GM12878 (cell line): ENCODE results near the gene TTYH3. TPM values are rescaled to one million over a fixed set of nuclear protein-coding genes. Genes with fewer than 3 reads are reported as not detected.

Experiments
- ATAC-seq: fragments of 200-7000 bp; cut with Tn5 transposase; 3 replicates; pipeline ENCODE4 v1.9.1; 2020; ENCODE audit warnings: mild to moderate bottlenecking, moderate library complexity
- BruUV-seq: library from RNA; stranded (reverse); fragments of 400-500 nt; replicated peaks from 2 replicates; lab custom pipeline; 2021; lab: Mats Ljungman, UMichigan
- CTCF ChIA-PET: fragments of 300-600 bp; sonication (Branson Sonifier 250); formaldehyde crosslinking; extraction: SDS; loops from one replicate; lab custom pipeline; 2021; ENCODE audit warnings: inconsistent platforms; lab: Yijun Ruan, JAX
- POLR2A ChIA-PET: fragments of 350-600 bp; formaldehyde crosslinking; extraction: SDS; loops from one replicate; lab custom pipeline; 2021; ENCODE audit warnings: inconsistent platforms; lab: Charles Lee
- RAD21 ChIA-PET: fragments of 300-600 bp; sonication (Branson Sonifier 250); formaldehyde crosslinking; loops from one replicate; lab custom pipeline; 2023; ENCODE audit warnings: antibody characterized with exemption; ENCODE audit not compliant: unreplicated experiment; lab: Charles Lee
- SMC1A ChIA-PET: fragments of 300-600 bp; sonication (Branson Sonifier 250); formaldehyde crosslinking; loops from one replicate; lab custom pipeline; 2023; ENCODE audit not compliant: unreplicated experiment, uncharacterized antibody; lab: Charles Lee
- DNase-seq: peaks from one replicate; pipeline ENCODE4 v3.0.0-alpha.2; 2011; ENCODE audit warnings: low read depth, low spot score
- FAIRE-seq: peaks from 3 replicates; lab custom pipeline; 2011; peaks lifted over from hg19 to GRCh38; lab: Jason Lieb, UNC
- H2AFZ ChIP-seq: 2 replicates; pipeline ENCODE4 v1.6.0; 2011; ENCODE audit warnings: low read depth, low read length, control low read depth; ENCODE audit not compliant: control insufficient read depth
- H3K27ac ChIP-seq: 2 replicates; pipeline ENCODE4 v1.5.1; 2011; ENCODE audit warnings: control low read depth; ENCODE audit not compliant: control insufficient read depth, insufficient read depth
- H3K27me3 ChIP-seq, 2 experiments: replicated peaks in 1 of 2; 2 replicates each; pipeline versions ENCODE4 v1.6.0 to v1.6.1; 2011; ENCODE audit warnings: low read length in 1 of 2; ENCODE audit not compliant: control insufficient read depth in 2 of 2, insufficient read depth in 2 of 2
- H3K36me3 ChIP-seq, 2 experiments: 2 replicates each; pipeline ENCODE4 v1.5.1; 2011; ENCODE audit warnings: low read length in 1 of 2; ENCODE audit not compliant: control insufficient read depth in 2 of 2, insufficient read depth in 2 of 2
- H3K4me1 ChIP-seq: 2 replicates; pipeline ENCODE4 v1.6.1; 2011; ENCODE audit warnings: mild to moderate bottlenecking, low read length, moderate library complexity, mixed read lengths; ENCODE audit not compliant: control insufficient read depth, insufficient read depth
- H3K4me2 ChIP-seq: 2 replicates; pipeline ENCODE4 v1.6.0; 2011; ENCODE audit warnings: control low read depth; ENCODE audit not compliant: control insufficient read depth, insufficient read depth
- H3K4me3 ChIP-seq: fragments of 200-600 bp; sonication (generic); 2 replicates; pipeline ENCODE4 v1.5.1; 2016
- H3K79me2 ChIP-seq: 2 replicates; pipeline ENCODE4 v1.6.0; 2011; ENCODE audit warnings: low read length; ENCODE audit not compliant: control insufficient read depth, insufficient read depth
- H3K9ac ChIP-seq: 2 replicates; pipeline ENCODE4 v1.8.0; 2011; ENCODE audit warnings: low read length, control low read depth, mixed read lengths; ENCODE audit not compliant: control insufficient read depth, insufficient read depth
- H3K9me3 ChIP-seq: replicated peaks from 3 replicates; pipeline ENCODE4 v1.5.1; 2011; ENCODE audit warnings: mild to moderate bottlenecking, low read length; ENCODE audit not compliant: control insufficient read depth, insufficient read depth
- H4K20me1 ChIP-seq: 2 replicates; pipeline ENCODE4 v1.6.0; 2011; ENCODE audit not compliant: control insufficient read depth, insufficient read depth
- ASH2L ChIP-seq: fragments of 300-600, 200-600 bp; sonication (generic); IDR thresholded peaks from 2 replicates; pipeline ENCODE4 v1.6.1; 2017; ENCODE audit warnings: low read depth, mild to moderate bottlenecking, borderline replicate concordance
- BHLHE40 ChIP-seq, 2 experiments: fragments of 450-650 bp in 1 of 2; IDR thresholded peaks; 2 replicates each; pipeline ENCODE4 v1.6.1; 2011 to 2017; ENCODE audit warnings: low read depth in 2 of 2, borderline replicate concordance in 1 of 2, improper control_type of control experiment in 1 of 2, low read length in 1 of 2, mild to moderate bottlenecking in 1 of 2
- CEBPB ChIP-seq, 2 experiments: fragments of 150-350 bp in 1 of 2; IDR thresholded peaks; 2 replicates each; pipeline ENCODE4 v1.6.1; 2012 to 2014; ENCODE audit warnings: low read depth in 2 of 2, low read length in 2 of 2, borderline replicate concordance in 1 of 2, inconsistent platforms in 1 of 2
- HSF1 ChIP-seq: fragments of 150-350 bp; IDR thresholded peaks from 2 replicates; pipeline ENCODE4 v1.6.1; 2014; ENCODE audit warnings: mild to moderate bottlenecking, low read depth, low read length
- IRF4 ChIP-seq: IDR thresholded peaks from 2 replicates; pipeline ENCODE4 v1.6.1; 2011; ENCODE audit warnings: low read depth, low read length
- JUND ChIP-seq: IDR thresholded peaks from 2 replicates; pipeline ENCODE4 v1.6.1; 2012; ENCODE audit warnings: low read depth, mild to moderate bottlenecking, low read length, improper control_type of control experiment, moderate library complexity
- NFYA ChIP-seq: IDR thresholded peaks from 2 replicates; pipeline ENCODE4 v1.6.1; 2011; ENCODE audit warnings: low read depth, mild to moderate bottlenecking, low read length, improper control_type of control experiment, borderline replicate concordance
- NFYB ChIP-seq: IDR thresholded peaks from 2 replicates; pipeline ENCODE4 v1.6.1; 2011; ENCODE audit warnings: low read depth, mild to moderate bottlenecking, low read length, improper control_type of control experiment, moderate library complexity; ENCODE audit not compliant: insufficient read depth
- POLR2A ChIP-seq: IDR thresholded peaks from 2 replicates; pipeline ENCODE4 v1.6.1; 2011; ENCODE audit warnings: low read depth, mild to moderate bottlenecking, low read length
- RELB ChIP-seq: fragments of 450-650 bp; IDR thresholded peaks from 2 replicates; pipeline ENCODE4 v1.6.1; 2017; ENCODE audit warnings: low read depth, mild to moderate bottlenecking, moderate library complexity
- ZNF207 ChIP-seq: fragments of 450-650 bp; IDR thresholded peaks from 2 replicates; pipeline ENCODE4 v1.6.1; 2014; ENCODE audit warnings: antibody characterized with exemption, mild to moderate bottlenecking, borderline replicate concordance
- WGBS: methylation state at CpG from one replicate; pipeline ENCODE4 v1.1.6; 2016; ENCODE audit warnings: low lambda C conversion rate; ENCODE audit not compliant: insufficient replicate concordance, insufficient coverage; ENCODE audit errors: missing lambda C conversion rate; 5-methylcytosine and 5-hydroxymethylcytosine counted together
- in situ Hi-C: fragments of 300-500 bp; cut with MboI; formaldehyde crosslinking; loops from 9 replicates; pipeline ENCODE4 v1.14.3; 2018; ENCODE audit warnings: mixed read lengths
- intact Hi-C: fragments of 100-400 bp; cut with micrococcal nuclease; formaldehyde crosslinking; loops from one replicate; pipeline ENCODE4 v1.14.2; 2022; ENCODE audit not compliant: unreplicated experiment
- polyA plus RNA-seq, 11 experiments: library from polyadenylated mRNA; depleted of rRNA in 4 of 11; unstranded in 6 of 11; stranded (reverse) in 5 of 11; fragments of >200 nt; fragmentation: Nextera tagmentation in 4 of 11; fragmentation: Illumina TruSeq in 1 of 11; extraction: Ambion mirVana in 4 of 11; extraction: Trizol in 1 of 11; gene quantifications; 1 replicate in 1 of 11; 2 replicates in 10 of 11; pipeline versions ENCODE4 v1.2.1 to v1.2.3, GENCODE V29; 2011 to 2016; ENCODE audit warnings: inconsistent platforms in 2 of 11, missing spikeins in 2 of 11, low read depth in 1 of 11
- total RNA-seq, 4 experiments: library from RNA; depleted of rRNA in 3 of 4; stranded (reverse); fragments of >200 nt in 3 of 4; fragmentation: Illumina TruSeq in 1 of 4; extraction: Trizol in 1 of 4; gene quantifications; 2 replicates each; pipeline versions ENCODE4 v1.2.1 to v1.2.3, GENCODE V29; 2013 to 2021
- TF ChIP-seq, protein P1 (sequence below), 3 experiments: IDR thresholded peaks in 2 of 3; conservative IDR thresholded peaks in 1 of 3; 2 replicates each; pipeline ENCODE4 v1.5.1; 2011; ENCODE audit warnings: low read depth in 3 of 3, low read length in 3 of 3, mild to moderate bottlenecking in 3 of 3, control low read depth in 2 of 3, moderate library complexity in 2 of 3, inconsistent platforms in 1 of 3, mixed read lengths in 1 of 3; ENCODE audit not compliant: control insufficient read depth in 2 of 3, insufficient read depth in 1 of 3; ENCODE audit errors: extremely low read depth in 1 of 3

The TTYH3 gene
- total and polyA plus RNA-seq, 10 of the 15 experiments (the other 5 are each of a cell fraction or from before 2014, with no cell fraction given), result 0.79 to 71.4 (median 10.5) TPM

DNA sequence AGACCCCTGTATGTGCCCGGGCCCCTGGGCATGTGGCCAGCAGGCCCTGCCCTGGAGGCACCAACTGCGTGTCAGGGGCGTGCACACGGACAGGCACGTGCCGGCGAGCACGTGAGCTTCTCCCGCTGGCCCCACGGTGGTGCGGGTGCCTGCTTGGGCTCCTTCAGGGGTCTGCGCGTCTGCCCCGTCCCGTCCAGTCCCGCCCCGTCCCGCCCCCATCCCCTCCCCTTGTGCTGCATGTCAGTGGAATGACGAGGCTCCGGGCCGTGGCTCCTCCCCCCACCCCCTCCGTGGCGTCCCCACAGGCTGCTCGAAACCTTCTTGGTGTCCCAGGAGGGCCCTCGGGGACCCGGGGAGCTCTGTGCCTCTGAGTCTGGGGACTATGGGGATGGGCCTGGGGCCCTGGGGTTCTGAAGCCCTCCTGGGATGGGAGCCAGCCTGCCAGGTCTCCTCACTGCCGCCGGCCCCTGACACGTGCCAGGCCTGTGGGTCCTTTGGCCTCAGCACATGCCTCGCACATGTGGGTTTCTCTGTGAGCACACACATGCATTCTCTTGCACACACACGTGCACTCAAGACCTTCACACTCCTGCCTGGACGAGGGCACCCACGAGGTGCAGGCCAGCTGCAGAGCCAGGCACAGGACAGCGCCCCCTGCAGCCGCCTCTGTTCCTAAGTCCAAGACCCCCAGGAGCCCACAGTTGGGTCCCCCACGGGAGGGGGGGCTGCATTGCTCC is 28.7 kb downstream of the TTYH3 start:
- WGBS, result 61% methylated on average over 27 of the region's 36 CpGs
- H3K4me2 ChIP-seq, result no peak overlapping the region
- FAIRE-seq (no peak), ATAC-seq (peak; percentile 30), DNase-seq (no peak)
- in situ Hi-C loops (no loop called here), intact Hi-C loops (loop anchor here (10.0 kb wide), 1 partner anchor 494 kb away; no protein-coding TSS in a partner anchor)
- TF ChIP-seq NFYB (no peak), ASH2L (no peak), POLR2A (0 out of 2 replicates have a peak, but pooled peaks have one; percentile 27), IRF4 (no peak), CEBPB (IDR thresholded peaks at IDR 0.05; ENCODE audit: borderline replicate concordance in 1 of 2, low read depth in 2 of 2, low read length in 2 of 2) (no peak), ZNF207 (no peak), NFYA (no peak), RELB (no peak), JUND (no peak), BHLHE40 (IDR thresholded peaks at IDR 0.05; ENCODE audit: borderline replicate concordance in 1 of 2, low read depth in 2 of 2, low read length in 1 of 2) (peak; percentile 28 to 63; a peak in 2 of 4 replicates), HSF1 (no peak)
- TF ChIP-seq, protein P1, sequence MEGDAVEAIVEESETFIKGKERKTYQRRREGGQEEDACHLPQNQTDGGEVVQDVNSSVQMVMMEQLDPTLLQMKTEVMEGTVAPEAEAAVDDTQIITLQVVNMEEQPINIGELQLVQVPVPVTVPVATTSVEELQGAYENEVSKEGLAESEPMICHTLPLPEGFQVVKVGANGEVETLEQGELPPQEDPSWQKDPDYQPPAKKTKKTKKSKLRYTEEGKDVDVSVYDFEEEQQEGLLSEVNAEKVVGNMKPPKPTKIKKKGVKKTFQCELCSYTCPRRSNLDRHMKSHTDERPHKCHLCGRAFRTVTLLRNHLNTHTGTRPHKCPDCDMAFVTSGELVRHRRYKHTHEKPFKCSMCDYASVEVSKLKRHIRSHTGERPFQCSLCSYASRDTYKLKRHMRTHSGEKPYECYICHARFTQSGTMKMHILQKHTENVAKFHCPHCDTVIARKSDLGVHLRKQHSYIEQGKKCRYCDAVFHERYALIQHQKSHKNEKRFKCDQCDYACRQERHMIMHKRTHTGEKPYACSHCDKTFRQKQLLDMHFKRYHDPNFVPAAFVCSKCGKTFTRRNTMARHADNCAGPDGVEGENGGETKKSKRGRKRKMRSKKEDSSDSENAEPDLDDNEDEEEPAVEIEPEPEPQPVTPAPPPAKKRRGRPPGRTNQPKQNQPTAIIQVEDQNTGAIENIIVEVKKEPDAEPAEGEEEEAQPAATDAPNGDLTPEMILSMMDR (IDR thresholded peaks at IDR 0.05 in 2 of 3, conservative IDR thresholded peaks at IDR 0.05 in 1 of 3; ENCODE audit: control insufficient read depth in 2 of 3, extremely low read depth in 1 of 3, insufficient read depth in 1 of 3, low read depth in 3 of 3, low read length in 3 of 3), result peak; percentile 17 to 27 (median 21); a peak in 3 of 6 replicates
- no peaks in the 10 kb centered on the region for H4K20me1 ChIP-seq
- H3K9me3 ChIP-seq, result no peaks in the 10 kb centered on the region
- no peaks in the 10 kb centered on the region for H3K79me2 ChIP-seq
- SMC1A ChIA-PET, result no interaction called here
- no peak overlapping the region for H3K9ac ChIP-seq
- H3K4me1 ChIP-seq, result no peaks in the 10 kb centered on the region
- POLR2A ChIA-PET, result interaction anchor here (0.6 kb wide), 1 partner anchor 18 kb away, joined by 3 read pairs; no protein-coding TSS in a partner anchor
- BruUV-seq, result no TSS peak
- H3K36me3 ChIP-seq, result no peaks in the 10 kb centered on the region
- RAD21 ChIA-PET, result no interaction called here
- H2AFZ ChIP-seq, result no peak overlapping the region
- H3K27ac ChIP-seq, result no peak overlapping the region
- H3K4me3 ChIP-seq, result no peak overlapping the region
- CTCF ChIA-PET, result interaction anchor here (0.8 to 1.0 kb wide), 2 partner anchors 10 to 101 kb away, joined by 3 read pairs; no protein-coding TSS in a partner anchor
- no peaks in the 10 kb centered on the region for H3K27me3 ChIP-seq
